Vagina (tissue), 2 donors: ENCODE measurements around the gene PPP1R9B. TPM values are rescaled to one million over a fixed set of nuclear protein-coding genes. Genes with fewer than 3 reads are reported as not detected.

Experiments used
- DNase-seq, 2 donors: peaks; one replicate each; pipeline ENCODE4 v3.0.0-alpha.2; 2017; ENCODE audit errors: extremely low spot score in 2 of 2
- H3K27ac ChIP-seq: fragments of 200-600 bp; sonication (generic); one replicate; pipeline ENCODE4 v1.5.1; 2019
- H3K27me3 ChIP-seq: fragments of 200-600 bp; sonication (generic); one replicate; pipeline ENCODE4 v1.5.1; 2019
- H3K36me3 ChIP-seq, 2 donors: fragments of 200-600 bp; sonication (generic); one replicate each; pipeline ENCODE4 v1.5.1; 2017 to 2019
- H3K4me1 ChIP-seq: fragments of 200-600 bp; sonication (generic); one replicate; pipeline ENCODE4 v1.5.1; 2019
- H3K4me3 ChIP-seq, 2 donors: fragments of 200-600 bp; sonication (generic); 1 replicate in 1 of 2; 2 replicates in 1 of 2; pipeline ENCODE4 v1.5.1; 2016 to 2019
- H3K9me3 ChIP-seq: fragments of 200-600 bp; sonication (generic); one replicate; pipeline ENCODE4 v1.5.1; 2019
- CTCF ChIP-seq, 3 experiments: fragments of 450-650 bp in 2 of 3; fragments of 200-600 bp in 1 of 3; sonication (generic) in 1 of 3; IDR thresholded peaks; one replicate each; pipeline ENCODE4 v1.5.1; 2017 to 2019; ENCODE audit warnings: antibody characterized with exemption in 3 of 3, mild to moderate bottlenecking in 2 of 3, moderate library complexity in 2 of 3
- POLR2A ChIP-seq, 2 donors: fragments of 450-650 bp; IDR thresholded peaks; one replicate each; pipeline ENCODE4 v1.6.1; 2017; ENCODE audit warnings: antibody characterized with exemption in 2 of 2, mild to moderate bottlenecking in 2 of 2, moderate library complexity in 2 of 2
- POLR2AphosphoS5 ChIP-seq, 2 donors: sonication (generic); formaldehyde crosslinking; IDR thresholded peaks; one replicate each; pipeline ENCODE4 v1.9.0; 2017; ENCODE audit warnings: antibody characterized with exemption in 2 of 2, mild to moderate bottlenecking in 2 of 2, low read depth in 1 of 2; ENCODE audit not compliant: insufficient read depth in 1 of 2
- intact Hi-C: fragments of 100-400 bp; cut with DNase I; formaldehyde crosslinking; loops from one replicate; pipeline ENCODE4 v1.15.1; 2023
- total RNA-seq: library from RNA; depleted of rRNA; stranded (reverse); fragments of >200 nt; gene quantifications from one replicate; pipeline ENCODE4 v1.2.3, GENCODE V29; 2016

PPP1R9B gene
- total RNA-seq, 1 donor from 2014 or later: 37.6 TPM

DNA sequence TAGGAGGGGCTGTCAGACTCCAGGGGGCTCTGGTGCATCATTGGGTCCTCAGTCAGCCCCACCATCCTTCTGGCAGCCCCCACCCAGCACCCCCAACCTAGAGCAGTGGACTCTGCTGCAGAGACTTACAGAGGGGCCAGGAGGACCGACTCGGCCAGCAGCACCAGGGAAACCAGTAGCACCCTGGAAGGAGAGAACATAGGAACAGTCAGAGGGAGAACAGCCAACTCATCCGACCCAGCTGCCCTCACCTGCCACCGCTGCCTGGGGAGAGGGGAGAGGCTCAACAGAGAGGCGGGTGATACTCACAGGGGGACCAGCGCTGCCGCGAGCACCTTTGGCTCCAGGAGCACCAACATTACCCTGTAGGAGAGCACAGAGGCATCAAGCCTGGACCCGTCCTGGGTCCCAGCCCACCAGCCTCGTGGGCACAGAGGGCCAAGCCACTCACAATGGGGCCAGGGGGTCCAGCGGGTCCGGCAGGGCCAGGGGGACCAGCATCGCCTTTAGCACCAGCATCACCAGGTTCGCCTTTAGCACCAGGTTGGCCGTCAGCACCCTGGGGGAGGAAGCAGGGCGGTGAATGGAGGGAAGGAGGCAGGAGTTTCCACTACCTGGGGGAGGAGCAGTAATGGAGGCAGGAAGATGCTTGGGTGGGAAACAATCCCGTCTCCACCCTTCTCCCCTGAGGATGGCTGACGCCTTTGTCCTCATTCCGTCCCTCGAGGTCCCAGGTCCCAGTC is 39.2 kb upstream of the PPP1R9B start:
- intact Hi-C loops: no loop called here

GRCh38 chr17:50188921-50189549 is 38.6 kb upstream of the PPP1R9B start:
- Histone ChIP-seq H3K27me3 (no peaks in the 10 kb centered on the region), H3K4me1 (peaks cover 84% of the 10 kb centered on the region), H3K36me3 (peaks cover 0 to 68% of the 10 kb centered on the region in 2 donors), H3K9me3 (no peaks in the 10 kb centered on the region), H3K27ac (peak overlapping the region; percentile 97), H3K4me3 (no peak overlapping the region)
- intact Hi-C loops: no loop called here
- no peak for DNase-seq
- TF ChIP-seq POLR2A (IDR thresholded peaks at IDR 0.05): no peak
- TF ChIP-seq CTCF (IDR thresholded peaks at IDR 0.05): no peak
- no peak for TF ChIP-seq POLR2AphosphoS5 (IDR thresholded peaks at IDR 0.05; ENCODE audit: insufficient read depth in 1 of 2, low read depth in 1 of 2)

More for the DNA sequence above, 39.2 kb upstream of the PPP1R9B start:
- no peak for TF ChIP-seq CTCF (IDR thresholded peaks at IDR 0.05)
- no peak for TF ChIP-seq POLR2A (IDR thresholded peaks at IDR 0.05)
- no peak for TF ChIP-seq POLR2AphosphoS5 (IDR thresholded peaks at IDR 0.05; ENCODE audit: insufficient read depth in 1 of 2, low read depth in 1 of 2)
- H3K27ac ChIP-seq: peak overlapping the region; percentile 97
- H3K36me3 ChIP-seq: peaks cover 0 to 75% of the 10 kb centered on the region in 2 donors
- no peak overlapping the region for H3K4me3 ChIP-seq
- H3K4me1 ChIP-seq: peaks cover 86% of the 10 kb centered on the region
- H3K27me3 ChIP-seq: no peaks in the 10 kb centered on the region
- no peaks in the 10 kb centered on the region for H3K9me3 ChIP-seq
- DNase-seq: no peak

GRCh38 chr17:50188531-50188920 is 38.0 kb upstream of the PPP1R9B start:
- Histone ChIP-seq H3K4me3 (no peak overlapping the region), H3K27ac (peak overlapping the region; percentile 97), H3K36me3 (peaks cover 0 to 63% of the 10 kb centered on the region in 2 donors), H3K27me3 (no peaks in the 10 kb centered on the region), H3K4me1 (peaks cover 84% of the 10 kb centered on the region), H3K9me3 (no peaks in the 10 kb centered on the region)
- TF ChIP-seq CTCF (IDR thresholded peaks at IDR 0.05): no peak
- TF ChIP-seq POLR2A (IDR thresholded peaks at IDR 0.05): no peak
- no peak for TF ChIP-seq POLR2AphosphoS5 (IDR thresholded peaks at IDR 0.05; ENCODE audit: insufficient read depth in 1 of 2, low read depth in 1 of 2)
- intact Hi-C loops: no loop called here
- DNase-seq: no peak

DNA sequence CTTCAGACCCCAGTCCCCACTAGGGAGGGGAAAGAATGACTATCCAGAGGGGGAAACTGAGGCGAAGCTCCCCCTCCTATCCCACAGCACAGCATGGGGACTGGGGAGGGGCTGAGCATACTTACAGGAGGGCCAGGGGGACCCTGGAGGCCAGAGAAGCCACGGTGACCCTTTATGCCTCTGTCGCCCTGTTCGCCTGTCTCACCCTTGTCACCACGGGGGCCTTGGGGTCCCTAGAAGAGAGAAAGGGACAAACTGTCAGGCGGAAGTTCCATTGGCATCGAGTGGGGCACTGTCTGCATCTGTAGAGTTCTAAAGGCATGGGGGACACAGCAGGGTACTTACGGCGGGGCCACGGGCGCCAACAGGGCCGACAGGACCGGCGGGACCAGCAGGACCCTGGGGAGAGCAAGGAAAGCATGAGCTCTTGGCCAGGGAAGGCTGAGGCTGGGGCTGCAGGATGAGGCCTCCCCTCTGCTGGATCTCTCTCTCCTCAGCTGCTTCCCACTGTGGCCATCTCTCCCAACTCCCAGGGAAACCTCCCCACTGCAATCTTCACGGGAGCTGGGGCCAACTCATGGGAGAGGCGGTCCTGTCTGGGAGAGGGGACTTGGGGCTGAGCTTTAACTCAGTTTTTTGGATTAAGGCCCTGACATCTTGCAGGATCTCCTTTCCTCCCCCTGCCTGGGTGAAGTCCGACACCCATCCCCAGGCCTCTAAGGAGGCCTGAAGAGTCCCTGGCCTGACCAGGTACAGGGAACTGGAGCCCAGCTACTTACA is 37.5 kb upstream of the PPP1R9B start:
- Histone ChIP-seq H3K4me3 (no peak overlapping the region), H3K9me3 (no peaks in the 10 kb centered on the region), H3K4me1 (peaks cover 84% of the 10 kb centered on the region), H3K27ac (peak overlapping the region; percentile 97), H3K27me3 (no peaks in the 10 kb centered on the region), H3K36me3 (peaks cover 0 to 58% of the 10 kb centered on the region in 2 donors)
- TF ChIP-seq CTCF (IDR thresholded peaks at IDR 0.05) (no peak), POLR2A (IDR thresholded peaks at IDR 0.05) (no peak), POLR2AphosphoS5 (IDR thresholded peaks at IDR 0.05; ENCODE audit: insufficient read depth in 1 of 2, low read depth in 1 of 2) (no peak)
- no peak for DNase-seq
- intact Hi-C loops: no loop called here
